IPS-18c (cell line): ENCODE data around the gene FADS6.

Experiments used
- H3K4me3 ChIP-seq: 2 replicates; pipeline ENCODE4 v1.7.0; 2013; ENCODE audit warnings: low read depth, mild to moderate bottlenecking, low read length, moderate library complexity; ENCODE audit not compliant: insufficient read depth
- H3K9me3 ChIP-seq: one replicate; pipeline ENCODE4 v1.6.1; 2013; ENCODE audit warnings: mild to moderate bottlenecking, low read length, moderate library complexity; ENCODE audit not compliant: control insufficient read depth, insufficient read depth

FADS6 gene

DNA sequence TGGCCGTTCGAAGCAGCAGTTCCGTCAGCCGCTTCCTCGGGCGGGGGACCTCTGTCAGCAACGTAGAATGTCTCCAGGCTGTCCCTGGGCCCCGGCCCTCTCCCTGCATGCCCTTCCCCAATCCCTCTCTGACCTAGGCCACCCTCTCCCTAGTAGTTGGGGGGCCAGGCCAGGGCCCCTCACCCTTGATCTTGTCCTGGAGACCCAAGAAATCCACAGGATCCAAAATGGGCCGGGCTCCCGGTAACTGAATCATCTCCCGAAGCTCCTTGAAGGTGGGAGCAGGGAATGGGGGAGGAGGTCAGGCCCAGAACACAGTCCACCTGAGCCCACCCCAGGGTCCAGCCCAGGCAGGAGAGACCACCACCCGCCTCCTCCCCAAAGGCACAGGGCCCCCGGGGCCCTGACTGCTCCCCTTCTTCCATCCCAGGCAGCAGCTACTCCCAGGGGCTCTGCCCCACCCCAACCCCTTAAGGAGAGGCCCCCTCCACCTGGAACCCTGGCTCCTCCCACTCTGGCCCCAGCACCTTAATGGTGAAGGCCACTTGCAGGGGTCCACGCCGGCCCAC is 29.1 kb downstream of the FADS6 start:
- H3K9me3 ChIP-seq = no peaks in the 10 kb centered on the region
- no peak overlapping the region for H3K4me3 ChIP-seq

DNA sequence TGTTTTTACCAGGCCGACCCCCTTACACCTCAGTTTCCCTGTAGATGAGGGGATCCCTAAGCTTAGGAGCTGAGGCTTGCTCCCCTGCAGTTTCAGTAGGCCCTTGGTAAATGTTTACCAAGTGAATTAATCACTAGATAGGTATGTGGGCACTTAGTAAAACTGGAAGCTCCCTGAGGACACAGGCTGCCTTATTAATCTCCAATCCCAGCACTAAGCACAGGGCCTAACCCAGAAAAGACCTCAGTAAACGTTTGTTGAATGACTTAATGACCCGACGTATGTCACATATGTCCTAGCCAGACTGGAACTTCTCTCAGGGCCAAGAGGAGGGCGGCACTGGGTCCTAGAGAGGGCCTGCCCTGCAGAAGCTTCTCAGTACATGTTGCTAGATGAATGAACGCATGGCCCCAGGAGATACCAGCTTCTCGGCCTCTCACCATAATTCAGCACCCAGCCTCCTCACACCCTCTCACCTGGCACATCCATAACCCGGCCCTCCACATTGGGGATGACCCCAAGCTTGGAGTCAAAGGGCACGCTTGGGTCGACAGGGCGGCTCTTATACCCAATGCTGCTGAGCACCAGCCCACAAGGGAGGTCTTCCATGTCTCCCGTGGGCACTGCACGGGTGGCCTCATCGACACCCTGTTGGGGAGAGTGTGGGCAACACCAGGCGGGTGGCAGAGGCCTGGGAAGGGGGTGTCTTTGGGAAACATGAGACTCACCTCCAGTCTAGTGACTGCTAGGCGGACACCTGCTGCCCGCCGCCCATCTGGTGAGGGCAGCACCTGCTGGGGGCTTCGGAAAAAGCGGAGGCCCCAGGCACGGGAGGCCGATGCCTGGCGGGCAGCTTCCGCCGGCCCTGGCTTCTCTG is 29.8 kb downstream of the FADS6 start:
- Histone ChIP-seq H3K9me3 (no peaks in the 10 kb centered on the region), H3K4me3 (no peak overlapping the region)

DNA sequence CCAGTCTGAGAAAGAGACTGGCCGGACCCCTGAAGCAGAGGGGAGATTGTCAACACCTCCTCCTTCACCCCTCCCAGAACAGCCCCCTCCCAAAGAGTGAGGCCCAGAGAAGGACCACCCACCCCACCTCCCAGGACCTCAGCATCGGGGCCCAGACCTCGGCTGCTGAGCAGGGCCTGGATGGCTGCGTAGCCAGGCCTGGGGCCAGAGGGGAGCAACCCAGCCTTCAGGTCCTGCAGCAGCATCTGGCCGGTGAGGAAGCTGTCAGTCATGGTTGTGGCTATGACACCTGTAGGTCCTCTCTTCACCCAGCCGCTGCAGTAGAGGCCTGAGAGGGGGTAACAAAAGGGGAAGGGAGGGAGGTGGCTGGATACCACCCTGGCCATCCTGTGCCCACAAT is 30.5 kb downstream of the FADS6 start:
- Histone ChIP-seq H3K9me3 (no peaks in the 10 kb centered on the region), H3K4me3 (no peak overlapping the region)

DNA sequence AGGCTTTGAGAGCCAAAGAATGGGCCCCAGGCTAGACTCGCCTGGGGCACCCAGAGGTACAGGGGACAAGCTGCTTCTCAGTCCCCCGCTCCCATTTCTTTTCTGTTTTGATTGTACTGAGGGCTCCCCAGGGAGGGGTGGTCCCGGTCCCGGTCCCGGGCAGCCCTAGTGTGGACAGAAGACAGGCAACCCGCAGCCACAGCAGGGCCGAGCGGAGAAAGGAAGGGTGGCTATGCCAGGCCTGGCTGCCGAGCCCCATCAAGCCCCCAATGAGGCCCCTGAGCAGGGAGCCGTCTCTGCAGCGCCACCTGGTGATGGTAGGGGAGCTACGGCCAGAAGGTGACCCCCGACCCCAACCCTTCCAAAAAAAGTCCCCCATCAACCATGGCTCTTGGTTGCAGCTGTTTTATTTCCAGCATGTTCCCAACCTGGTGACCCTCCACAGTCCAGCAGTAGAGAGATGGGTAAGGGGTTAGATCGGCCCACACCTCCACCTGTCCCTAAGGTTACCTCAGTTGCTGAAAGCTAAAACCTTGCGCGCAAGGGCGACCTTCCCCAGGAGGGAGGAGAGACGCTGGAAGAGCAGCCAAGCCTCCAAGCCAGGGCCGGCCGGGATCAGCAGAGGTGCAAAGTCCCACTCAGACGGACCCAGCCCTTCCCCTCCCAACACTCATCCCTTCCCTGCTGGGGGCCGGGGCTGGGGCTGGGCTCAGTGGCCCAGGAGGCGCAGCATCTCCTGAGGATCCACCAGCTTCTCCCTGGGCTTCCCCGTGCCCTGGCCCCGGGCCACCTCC is 31.1 kb downstream of the FADS6 start:
- no peak overlapping the region; the same call in 1 of the 2 replicates for H3K4me3 ChIP-seq

DNA sequence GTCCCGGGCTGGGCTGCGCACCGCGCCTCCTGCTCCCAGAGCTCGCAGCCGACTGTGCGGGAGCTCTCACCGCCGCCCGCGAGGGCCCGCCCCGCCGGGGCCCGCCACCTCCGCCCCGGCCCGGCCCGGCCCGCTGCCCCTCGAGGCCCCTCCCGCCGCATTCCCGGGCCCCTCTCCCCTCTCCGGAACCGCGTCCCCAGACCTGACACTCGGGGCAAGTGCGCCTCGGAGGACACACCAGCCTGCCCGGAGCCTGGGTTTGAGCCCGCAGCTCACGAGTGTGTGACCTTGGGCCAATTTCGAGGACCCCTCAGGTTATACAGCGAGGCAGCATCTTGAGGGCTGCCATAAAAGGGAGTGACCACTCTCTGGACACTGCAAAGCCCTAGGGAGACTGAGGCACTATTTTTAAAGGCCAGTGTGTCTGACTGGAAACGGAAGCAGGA is 31.7 kb downstream of the FADS6 start:
- no peak overlapping the region; the same call in 1 of the 2 replicates for H3K4me3 ChIP-seq
- H3K9me3 ChIP-seq = no peaks in the 10 kb centered on the region

More for the DNA sequence above, 31.1 kb downstream of the FADS6 start:
- H3K9me3 ChIP-seq = no peaks in the 10 kb centered on the region

DNA sequence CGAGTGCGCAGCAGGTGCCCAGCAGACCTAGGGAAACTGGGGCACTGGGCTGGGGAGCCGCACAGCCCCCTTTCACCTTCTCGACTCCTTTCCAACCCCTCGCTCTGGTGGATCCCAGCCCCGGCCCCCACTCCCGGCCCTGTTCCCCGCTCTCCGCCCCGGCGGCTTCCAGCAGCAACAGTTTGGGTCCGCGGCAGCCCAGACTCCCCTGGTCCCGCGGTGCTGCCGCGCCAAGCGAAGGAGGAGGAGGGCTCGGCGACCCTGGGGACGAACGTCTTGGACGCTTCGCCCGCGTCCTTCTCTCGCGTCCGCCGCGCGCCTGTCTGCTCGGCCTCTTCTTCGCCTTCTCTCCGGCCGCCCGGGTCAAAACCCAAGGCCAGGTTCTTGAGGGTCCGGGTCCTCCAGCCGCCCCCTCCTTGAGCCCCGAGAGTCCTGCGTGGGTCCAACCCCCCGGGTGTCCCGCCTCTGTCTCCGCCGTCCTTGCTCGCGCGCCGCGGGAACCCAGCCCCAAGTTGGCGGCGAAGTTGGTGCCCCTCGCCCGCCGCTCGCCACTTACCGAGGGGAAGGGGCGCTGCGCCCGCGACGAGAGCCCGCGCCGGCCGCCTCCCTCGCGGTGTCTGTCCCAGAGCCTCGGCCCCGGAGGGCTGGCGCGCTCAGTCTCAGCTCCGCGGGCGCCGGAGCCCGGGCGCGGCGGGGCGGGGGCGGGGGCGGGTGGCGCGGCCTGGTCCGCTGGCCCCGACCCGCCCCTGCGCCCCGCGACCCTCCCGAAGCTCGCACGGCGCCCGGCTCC is 32.4 kb downstream of the FADS6 start:
- H3K4me3 ChIP-seq = peak overlapping the region; percentile 44
- H3K9me3 ChIP-seq = no peaks in the 10 kb centered on the region

DNA sequence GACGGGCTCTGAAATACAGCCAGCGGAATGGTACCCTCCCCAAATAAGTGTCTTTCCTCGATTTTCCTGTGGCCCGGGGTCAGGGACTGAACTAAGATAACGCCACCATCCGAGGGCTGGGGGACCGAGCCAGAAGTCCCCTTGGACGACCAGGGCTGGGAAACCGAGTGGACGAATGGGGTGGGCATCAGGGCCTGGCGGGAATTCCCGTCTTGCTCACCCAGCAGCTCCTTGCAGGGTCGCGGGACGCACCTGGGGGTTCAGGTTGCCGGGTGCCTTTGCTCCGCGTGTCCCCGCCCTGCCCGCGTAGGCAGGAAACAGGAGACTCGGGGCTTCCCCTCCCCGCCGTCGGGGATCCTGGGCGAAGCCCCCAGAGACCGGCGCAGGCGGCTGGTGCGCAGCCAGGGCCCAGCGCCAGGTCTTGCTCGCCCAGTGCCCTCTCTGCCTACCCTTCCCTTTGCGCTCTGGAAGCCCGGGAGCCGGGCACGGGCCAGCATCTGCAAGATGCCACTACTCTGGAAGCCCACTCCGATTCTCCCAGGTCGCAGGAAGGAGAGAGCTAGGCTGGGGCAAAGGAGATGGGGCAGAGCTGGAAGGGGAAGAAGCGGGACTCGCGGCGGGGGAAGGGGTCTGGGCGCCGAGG is 33.1 kb downstream of the FADS6 start:
- Histone ChIP-seq H3K9me3 (no peaks in the 10 kb centered on the region), H3K4me3 (0 out of 2 replicates have a peak overlapping the region, but pooled peaks have one; percentile 44)

DNA sequence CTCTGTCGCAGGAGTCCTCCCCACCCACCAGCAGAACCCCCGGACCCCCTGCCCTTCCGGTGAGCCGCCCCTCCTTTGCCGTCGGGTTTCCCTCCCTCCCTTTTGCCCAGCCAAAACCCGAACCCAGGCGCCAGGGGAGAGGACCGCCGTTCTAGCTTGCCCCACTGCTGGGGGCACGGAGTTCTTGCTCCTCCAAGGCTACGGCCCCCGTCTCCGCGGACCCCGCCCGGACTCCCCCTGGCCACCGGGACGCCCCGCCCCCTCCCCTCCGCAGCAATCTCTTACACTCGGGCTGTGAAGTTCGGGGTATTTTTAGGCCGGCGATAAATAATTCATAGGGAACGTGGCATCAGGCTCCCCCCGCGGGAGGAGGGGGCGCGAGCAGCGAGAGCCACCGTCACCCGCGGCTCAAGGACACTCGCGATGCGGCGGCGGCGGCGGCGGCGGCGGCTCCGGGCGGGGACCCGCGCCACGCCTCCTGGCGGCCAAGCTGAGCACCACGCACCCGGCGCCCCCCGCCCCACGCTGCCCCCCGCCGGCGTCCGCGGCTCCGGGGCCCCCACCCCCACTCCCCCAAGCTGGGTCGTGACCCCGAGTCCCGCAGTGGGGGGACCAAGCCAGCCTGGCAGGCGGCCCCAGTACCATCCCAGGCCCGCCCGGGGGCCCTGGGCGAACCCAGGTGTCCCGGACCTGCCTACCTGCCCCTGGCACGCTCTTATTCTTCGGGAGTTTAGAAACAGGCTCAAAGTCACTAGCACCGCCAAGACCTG is 33.8 kb downstream of the FADS6 start, which contains the start of gene GRIN2C:
TSS of gene GRIN2C (minus strand) at position 427 of the 770 bp plus-strand sequence. CDS start 4,793 bp downstream, outside the sequence.
- Histone ChIP-seq H3K4me3 (peak within 1 kb of the TSS; percentile 44), H3K9me3 (no peaks in the 10 kb centered on the region)

DNA sequence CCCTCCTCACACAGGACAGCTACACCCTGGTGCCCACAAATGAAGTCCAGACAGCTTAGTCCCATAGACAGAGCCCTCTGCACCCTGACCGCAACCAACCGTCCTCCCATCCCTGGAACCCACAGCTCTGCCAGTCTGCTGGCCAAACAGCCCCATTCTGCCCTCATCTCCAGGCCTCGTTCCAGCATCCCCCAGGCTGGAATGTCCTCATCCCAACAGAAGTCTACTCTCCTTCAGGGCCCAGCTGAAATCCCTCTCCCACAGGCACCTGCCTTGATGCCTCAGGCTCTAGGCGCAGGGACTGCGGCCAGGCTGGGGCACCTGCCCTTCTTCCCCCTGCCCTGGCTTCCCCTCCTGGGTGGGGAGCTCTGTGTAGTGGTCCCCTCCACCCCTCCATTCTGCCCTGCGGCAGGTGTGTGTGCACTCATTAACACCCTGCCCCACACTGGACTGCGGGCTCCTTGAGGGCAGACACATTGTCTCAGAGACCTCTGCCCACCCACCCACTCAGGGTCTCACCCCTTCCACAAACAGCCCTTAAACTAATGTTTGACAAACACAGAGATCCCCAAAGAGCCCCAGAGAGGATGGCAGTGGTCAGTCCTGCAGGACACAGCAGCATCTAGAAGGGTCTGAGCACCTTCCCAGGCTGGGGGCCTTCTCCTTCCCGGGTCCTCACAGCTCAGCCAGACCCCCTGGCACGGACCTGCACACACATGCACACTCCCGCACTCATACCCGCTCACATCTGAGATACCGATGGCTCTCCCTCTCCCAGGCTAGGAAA is 34.6 kb downstream of the FADS6 start:
- H3K9me3 ChIP-seq = no peaks in the 10 kb centered on the region
- H3K4me3 ChIP-seq = no peak overlapping the region

DNA sequence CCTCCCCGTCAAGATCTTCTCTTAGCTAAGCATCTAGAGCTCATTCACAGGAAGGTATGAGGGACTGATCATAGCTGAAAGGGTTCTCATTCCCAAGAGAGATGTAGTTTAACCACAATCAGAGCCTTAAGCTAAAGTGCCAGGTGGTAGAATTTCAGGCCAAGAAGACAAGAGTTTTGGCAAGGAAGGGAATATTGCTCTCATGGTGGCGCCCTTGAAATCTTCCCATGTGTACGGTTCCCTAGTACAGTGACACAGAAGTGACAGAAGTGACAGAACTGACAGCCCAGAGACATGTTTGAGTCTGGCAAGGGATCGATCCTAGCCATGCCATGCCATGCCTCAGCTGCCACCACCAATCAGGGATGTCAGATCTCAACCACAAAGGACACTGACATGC is 36.2 kb downstream of the FADS6 start:
- Histone ChIP-seq H3K4me3 (no peak overlapping the region), H3K9me3 (peaks cover 1% of the 10 kb centered on the region)

DNA sequence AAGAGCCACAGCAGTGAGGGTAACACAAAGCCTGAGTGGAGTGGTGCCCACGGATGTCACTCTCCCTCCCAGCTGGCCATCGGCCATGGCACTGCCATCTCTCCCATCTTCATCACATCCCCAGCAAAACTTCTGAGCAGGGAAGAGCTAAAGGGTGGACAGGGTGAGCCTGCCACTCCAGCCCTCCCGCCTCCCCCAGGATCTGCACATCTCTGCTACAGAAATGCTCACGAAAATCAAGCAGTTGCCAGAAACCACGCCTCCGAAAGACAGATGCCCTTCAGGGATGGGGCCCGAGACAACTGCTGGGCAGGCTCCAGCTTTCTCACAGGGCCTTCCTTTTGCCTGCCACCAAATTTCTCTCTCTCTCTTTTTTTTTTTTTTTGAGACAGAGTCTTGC is 37.3 kb downstream of the FADS6 start:
- H3K4me3 ChIP-seq = no peak overlapping the region
- peaks cover 6% of the 10 kb centered on the region for H3K9me3 ChIP-seq

DNA sequence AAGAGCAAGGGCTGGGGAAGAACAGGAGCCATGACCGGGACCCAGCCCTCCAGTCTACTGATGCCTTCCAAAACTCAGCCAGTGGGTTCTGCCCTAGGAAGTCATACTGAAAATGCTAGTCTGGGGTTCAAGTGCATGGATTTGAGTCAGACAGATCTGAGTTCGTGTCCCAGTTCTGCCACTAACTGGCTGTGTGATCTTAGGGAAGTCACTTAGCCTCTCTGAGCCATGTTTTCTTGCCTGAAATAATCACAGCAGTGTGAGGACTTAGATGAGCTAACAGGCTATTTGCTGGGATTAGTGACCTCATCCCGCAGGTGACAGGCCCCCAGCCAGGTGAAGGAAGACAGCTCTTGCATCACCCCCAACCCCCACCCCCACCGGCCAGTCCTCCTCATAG is 38.1 kb downstream of the FADS6 start:
- Histone ChIP-seq H3K4me3 (no peak overlapping the region), H3K9me3 (peaks cover 6% of the 10 kb centered on the region)

DNA sequence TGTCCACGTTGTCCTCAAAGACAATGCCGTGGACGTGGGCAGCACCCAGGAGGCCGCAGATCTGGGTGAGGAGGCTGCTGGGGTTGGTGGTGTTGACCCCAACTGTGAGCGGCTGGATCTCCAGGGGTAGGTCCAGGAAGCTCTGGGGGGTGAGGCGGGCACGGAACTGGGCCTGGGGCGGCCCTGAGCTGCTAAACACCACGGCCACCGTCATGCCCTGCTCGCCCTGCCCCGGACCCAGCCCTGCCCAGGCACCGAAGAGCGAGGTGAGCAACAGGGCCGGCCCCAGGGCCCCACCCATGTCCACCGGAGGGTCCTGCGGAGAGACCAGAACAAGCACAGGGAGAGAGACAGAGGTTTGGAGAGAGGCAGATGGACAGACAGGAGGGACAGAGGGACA is 38.6 kb downstream of the FADS6 start:
- no peak overlapping the region for H3K4me3 ChIP-seq
- peaks cover 6% of the 10 kb centered on the region for H3K9me3 ChIP-seq

DNA sequence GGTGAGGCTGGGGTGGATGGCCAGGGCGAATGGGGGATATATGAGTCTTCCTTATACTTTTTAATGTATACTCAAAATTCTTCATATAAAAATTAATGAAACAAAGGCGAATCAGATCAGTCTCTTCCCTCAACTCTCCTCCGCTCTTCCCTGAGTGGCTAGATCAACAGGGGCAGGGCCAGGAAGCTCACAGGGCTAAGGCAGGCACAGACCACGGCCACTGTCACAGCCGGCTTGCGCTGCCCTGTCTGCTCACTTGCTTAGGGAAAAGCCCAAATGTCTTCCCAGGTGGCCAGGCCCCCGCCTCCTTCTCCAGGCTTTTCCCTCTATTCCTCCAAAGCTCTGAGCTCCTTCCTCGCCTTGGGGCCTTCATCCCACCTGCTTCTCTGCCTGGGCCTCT is 39.8 kb downstream of the FADS6 start:
- Histone ChIP-seq H3K9me3 (peaks cover 6% of the 10 kb centered on the region), H3K4me3 (no peak overlapping the region)

DNA sequence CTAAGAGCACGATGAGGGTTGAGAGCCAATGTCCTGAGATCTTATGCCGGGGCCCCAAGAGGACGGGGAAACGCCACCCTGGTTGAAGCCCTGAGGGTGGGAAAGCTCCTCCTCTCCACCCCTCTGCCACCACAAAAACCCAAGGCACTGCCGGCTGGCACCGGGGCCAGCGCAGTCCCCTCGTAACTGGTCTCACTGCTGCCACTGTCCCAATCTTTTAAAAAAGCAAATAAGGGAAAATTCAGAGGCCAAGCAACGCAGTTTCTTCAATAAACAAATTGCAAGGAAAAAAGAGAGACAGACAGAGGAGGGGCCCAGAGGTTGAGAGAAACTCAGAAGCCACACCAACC is 40.4 kb downstream of the FADS6 start:
- Histone ChIP-seq H3K4me3 (peak overlapping the region; percentile 59), H3K9me3 (peaks cover 6% of the 10 kb centered on the region)
